HUES64 (cell line): ENCODE data around the gene FAM25A.
"Not testable (repeated sequence)": the region's sequence is repeated elsewhere in the genome, so short reads cannot be mapped to it uniquely, and the experiment has no call there.

Experiments
- H3K27ac ChIP-seq: 2 replicates; pipeline ENCODE4 v1.7.0; 2013; ENCODE audit warnings: low read depth, low read length, inconsistent platforms
- H3K27me3 ChIP-seq: 2 replicates; pipeline ENCODE4 v1.6.1; 2013; ENCODE audit warnings: mild to moderate bottlenecking, low read length; ENCODE audit not compliant: insufficient read depth
- H3K36me3 ChIP-seq: 2 replicates; pipeline ENCODE4 v1.6.1; 2013; ENCODE audit warnings: mild to moderate bottlenecking, low read length; ENCODE audit not compliant: insufficient read depth
- H3K4me1 ChIP-seq: 2 replicates; pipeline ENCODE4 v1.6.1; 2013; ENCODE audit warnings: mild to moderate bottlenecking, low read length, moderate library complexity; ENCODE audit not compliant: insufficient read depth
- H3K4me3 ChIP-seq: 2 replicates; pipeline ENCODE4 v1.5.1; 2013; ENCODE audit warnings: mild to moderate bottlenecking, low read length, moderate library complexity
- H3K9ac ChIP-seq: 2 replicates; pipeline ENCODE4 v1.6.1; 2013; ENCODE audit warnings: mild to moderate bottlenecking, low read depth, low read length
- H3K9me3 ChIP-seq: 2 replicates; pipeline ENCODE4 v1.6.1; 2013; ENCODE audit warnings: low read depth, low read length; ENCODE audit not compliant: insufficient read depth
- WGBS: fragments of 150-250, 120-280 bp; methylation state at CpG from one replicate; pipeline ENCODE4 v1.1.7; 2013; ENCODE audit warnings: missing lambda C conversion rate; 5-methylcytosine and 5-hydroxymethylcytosine counted together

Gene FAM25A

GRCh38 chr10:86984498-86984897 is 35.6 kb upstream of the FAM25A start:
- H3K4me1 ChIP-seq, H3K9ac ChIP-seq, H3K9me3 ChIP-seq, H3K27me3 ChIP-seq, H3K36me3 ChIP-seq, H3K27ac ChIP-seq, H3K4me3 ChIP-seq: not testable (repeated sequence)
- WGBS: 96% methylated on average over 2 of the region's 4 CpGs

- no peak overlapping the region for H3K27ac ChIP-seq
- H3K9me3 ChIP-seq: no peaks in the 10 kb centered on the region
- no peaks in the 10 kb centered on the region for H3K4me1 ChIP-seq
- no peaks in the 10 kb centered on the region for H3K36me3 ChIP-seq
- WGBS: 71% methylated on average over 1 of the region's 1 CpG
- H3K4me3 ChIP-seq: no peak overlapping the region
- no peak overlapping the region for H3K9ac ChIP-seq
- no peaks in the 10 kb centered on the region for H3K27me3 ChIP-seq
Measured at GRCh38 chr10:86988520-86988919, 31.6 kb upstream of the FAM25A start.

- WGBS: no CpG with 5 or more reads among the region's 12 CpGs
- H3K27ac ChIP-seq: not testable (repeated sequence)
Measured at GRCh38 chr10:86991362-86991761, 28.7 kb upstream of the FAM25A start.

GRCh38 chr10:86992456-86992855 is 27.6 kb upstream of the FAM25A start:
- no peak overlapping the region for H3K4me3 ChIP-seq
- H3K9ac ChIP-seq: no peak overlapping the region
- H3K9me3 ChIP-seq: no peaks in the 10 kb centered on the region
- H3K4me1 ChIP-seq: no peaks in the 10 kb centered on the region
- H3K27me3 ChIP-seq: no peaks in the 10 kb centered on the region
- H3K36me3 ChIP-seq: no peaks in the 10 kb centered on the region
- H3K27ac ChIP-seq: no peak overlapping the region

More at GRCh38 chr10:86991362-86991761, 28.7 kb upstream of the FAM25A start:
- not testable (repeated sequence) for H3K4me1 ChIP-seq, H3K9ac ChIP-seq, H3K36me3 ChIP-seq, H3K4me3 ChIP-seq, H3K9me3 ChIP-seq, H3K27me3 ChIP-seq

GRCh38 chr10:86992929-86993328 is 27.2 kb upstream of the FAM25A start:
- no peaks in the 10 kb centered on the region for H3K4me1 ChIP-seq
- H3K4me3 ChIP-seq: no peak overlapping the region
- H3K27ac ChIP-seq: no peak overlapping the region
- 100% methylated on average over 2 of the region's 2 CpGs for WGBS
- no peaks in the 10 kb centered on the region for H3K36me3 ChIP-seq
- H3K9ac ChIP-seq: no peak overlapping the region
- H3K27me3 ChIP-seq: no peaks in the 10 kb centered on the region
- no peaks in the 10 kb centered on the region for H3K9me3 ChIP-seq

GRCh38 chr10:86999802-87000403 is 20.2 kb upstream of the FAM25A start:
- H3K36me3 ChIP-seq, H3K27ac ChIP-seq, H3K9me3 ChIP-seq, H3K27me3 ChIP-seq, H3K9ac ChIP-seq, H3K4me1 ChIP-seq, H3K4me3 ChIP-seq: not testable (repeated sequence)
- WGBS: 93% methylated on average over 6 of the region's 6 CpGs

GRCh38 chr10:87000491-87000890 is 19.6 kb upstream of the FAM25A start:
- Histone ChIP-seq H3K36me3 (no peaks in the 10 kb centered on the region), H3K4me1 (no peaks in the 10 kb centered on the region), H3K27me3 (no peaks in the 10 kb centered on the region), H3K9me3 (no peaks in the 10 kb centered on the region), H3K27ac (no peak overlapping the region), H3K4me3 (no peak overlapping the region), H3K9ac (no peak overlapping the region)
- 79% methylated on average over 3 of the region's 3 CpGs for WGBS

- H3K4me3 ChIP-seq, H3K9ac ChIP-seq, H3K27ac ChIP-seq, H3K27me3 ChIP-seq, H3K9me3 ChIP-seq, H3K4me1 ChIP-seq, H3K36me3 ChIP-seq: not testable (repeated sequence)
- WGBS: no CpG with 5 or more reads among the region's 1 CpG
Measured at GRCh38 chr10:87007124-87007523, 13.0 kb upstream of the FAM25A start.

GRCh38 chr10:87007674-87008073 is 12.4 kb upstream of the FAM25A start:
- H3K9me3 ChIP-seq, H3K4me3 ChIP-seq, H3K27me3 ChIP-seq, H3K9ac ChIP-seq, H3K4me1 ChIP-seq, H3K27ac ChIP-seq, H3K36me3 ChIP-seq: not testable (repeated sequence)
- 75% methylated on average over 3 of the region's 6 CpGs for WGBS

- H3K36me3 ChIP-seq, H3K9me3 ChIP-seq, H3K9ac ChIP-seq, H3K4me1 ChIP-seq, H3K27ac ChIP-seq, H3K4me3 ChIP-seq, H3K27me3 ChIP-seq: not testable (repeated sequence)
- WGBS: 95% methylated on average over 5 of the region's 7 CpGs
Measured at GRCh38 chr10:87008303-87008702, 11.8 kb upstream of the FAM25A start.

GRCh38 chr10:87009134-87009696 is 10.9 kb upstream of the FAM25A start:
- 95% methylated on average over 13 of the region's 18 CpGs for WGBS

GRCh38 chr10:87013528-87013927 is 6.6 kb upstream of the FAM25A start:
- H3K36me3 ChIP-seq, H3K4me3 ChIP-seq, H3K4me1 ChIP-seq, H3K27me3 ChIP-seq, H3K9ac ChIP-seq, H3K9me3 ChIP-seq, H3K27ac ChIP-seq: not testable (repeated sequence)
- no CpG with 5 or more reads among the region's 3 CpGs for WGBS

More at GRCh38 chr10:87009134-87009696, 10.9 kb upstream of the FAM25A start:
- not testable (repeated sequence) for H3K4me3 ChIP-seq, H3K27ac ChIP-seq, H3K9me3 ChIP-seq, H3K9ac ChIP-seq, H3K27me3 ChIP-seq, H3K4me1 ChIP-seq, H3K36me3 ChIP-seq
